ENCODE measurements around the gene SIK3.

The SIK3 gene

DNA sequence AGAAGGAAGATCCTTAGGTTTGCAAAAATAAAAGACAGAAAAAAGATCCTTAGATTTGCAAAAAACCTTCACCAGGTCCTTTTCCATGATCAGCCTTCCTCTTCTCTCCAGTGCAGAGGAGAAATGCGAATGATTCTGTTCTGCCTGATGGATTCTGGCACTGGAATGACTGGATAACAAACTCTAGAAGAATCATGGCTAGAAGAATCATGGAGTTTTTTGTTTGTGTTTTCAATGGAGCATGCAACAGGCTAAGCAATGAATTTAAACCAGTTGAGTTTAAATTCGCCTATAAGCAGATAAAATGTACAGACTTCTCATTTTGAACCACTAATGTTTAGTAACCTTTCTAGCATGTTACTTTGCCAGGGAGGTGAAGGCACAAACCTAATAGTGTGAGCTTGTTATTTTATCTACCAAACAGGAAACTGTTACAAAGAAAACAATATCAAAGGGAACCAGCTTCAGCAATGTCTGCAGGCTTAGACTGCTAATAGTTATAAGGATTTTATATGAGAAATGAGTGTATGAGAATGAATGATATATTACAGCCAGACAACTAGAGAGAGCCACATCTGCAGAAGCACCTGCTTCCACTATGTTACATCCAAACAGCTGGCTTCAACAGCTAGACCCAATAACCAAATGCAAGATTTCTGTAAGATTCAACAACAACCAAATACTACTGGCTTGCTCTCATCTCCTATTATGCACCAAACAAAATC, 196.1 kb downstream of the SIK3 start:
- no peak overlapping the region for H2AFZ ChIP-seq (ENCODE audit: low read depth, low read length)

GRCh38 chr11:116901211-116901610, 197.0 kb downstream of the SIK3 start:
- no peak overlapping the region for H2AFZ ChIP-seq (ENCODE audit: low read depth, low read length)
- no peaks in the 10 kb centered on the region for H3K4me1 ChIP-seq (ENCODE audit: insufficient read depth, low read length)
- no peak overlapping the region for H3K4me3 ChIP-seq (ENCODE audit: low read length)
- peaks cover 4% of the 10 kb centered on the region for H3K9me3 ChIP-seq (ENCODE audit: low read length)
- peaks cover 9% of the 10 kb centered on the region for H3K36me3 ChIP-seq (ENCODE audit: insufficient read depth, low read length)
- H3K27me3 ChIP-seq (ENCODE audit: insufficient read depth, low read length) = no peaks in the 10 kb centered on the region

More for the DNA sequence above, 196.1 kb downstream of the SIK3 start:
- Histone ChIP-seq H3K9me3 (ENCODE audit: low read length) (peaks cover 4% of the 10 kb centered on the region), H3K4me3 (ENCODE audit: low read length) (no peak overlapping the region), H3K4me1 (ENCODE audit: insufficient read depth, low read length) (no peaks in the 10 kb centered on the region), H3K36me3 (ENCODE audit: insufficient read depth, low read length) (peaks cover 2% of the 10 kb centered on the region), H3K27me3 (ENCODE audit: insufficient read depth, low read length) (no peaks in the 10 kb centered on the region)

- H3K4me3 ChIP-seq (ENCODE audit: low read length) = no peak overlapping the region
- peaks cover 36% of the 10 kb centered on the region for H3K36me3 ChIP-seq (ENCODE audit: insufficient read depth, low read length)
- peaks cover 4% of the 10 kb centered on the region for H3K9me3 ChIP-seq (ENCODE audit: low read length)
- no peaks in the 10 kb centered on the region for H3K27me3 ChIP-seq (ENCODE audit: insufficient read depth, low read length)
- H2AFZ ChIP-seq (ENCODE audit: low read depth, low read length) = no peak overlapping the region
- no peaks in the 10 kb centered on the region for H3K4me1 ChIP-seq (ENCODE audit: insufficient read depth, low read length)
Observed at GRCh38 chr11:116896211-116896610, 202.0 kb downstream of the SIK3 start.

DNA sequence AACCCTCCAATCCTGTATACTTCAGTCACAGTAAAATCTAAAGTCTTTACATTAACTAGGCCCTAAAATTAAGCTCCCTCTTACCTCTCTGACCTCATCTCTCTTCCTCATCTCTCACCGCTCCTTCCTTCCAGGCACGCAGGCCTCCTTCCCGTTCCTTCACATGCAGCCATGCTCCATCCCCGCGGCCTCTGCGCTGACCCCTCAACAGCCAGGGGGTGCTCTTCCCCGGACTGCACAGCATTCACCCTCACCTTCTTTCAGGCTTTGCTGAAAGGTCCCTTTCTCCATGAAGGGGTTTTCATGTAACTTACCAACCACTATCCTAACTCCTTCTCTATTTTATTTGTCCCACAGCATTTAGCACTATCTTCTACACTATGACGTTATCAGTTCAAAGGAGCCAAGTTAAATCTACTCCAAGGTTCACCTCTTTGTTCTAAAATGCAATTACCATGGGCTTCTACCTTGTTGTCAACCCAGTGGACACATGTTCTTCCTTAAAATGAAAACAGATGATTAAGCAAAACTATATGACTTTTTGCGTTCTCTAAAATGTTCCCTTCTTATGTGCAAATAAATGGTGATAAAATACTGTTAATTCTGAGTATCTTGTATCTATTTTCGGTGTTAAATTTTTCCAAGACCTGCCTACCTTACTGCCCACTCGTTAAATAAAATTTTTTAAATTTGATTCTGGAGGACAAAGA, 203.0 kb downstream of the SIK3 start:
- H3K36me3 ChIP-seq (ENCODE audit: insufficient read depth, low read length) = peaks cover 36% of the 10 kb centered on the region
- H3K4me3 ChIP-seq (ENCODE audit: low read length) = no peak overlapping the region
- no peaks in the 10 kb centered on the region for H3K4me1 ChIP-seq (ENCODE audit: insufficient read depth, low read length)
- H3K9me3 ChIP-seq (ENCODE audit: low read length) = peaks cover 4% of the 10 kb centered on the region
- H2AFZ ChIP-seq (ENCODE audit: low read depth, low read length) = no peak overlapping the region
- H3K27me3 ChIP-seq (ENCODE audit: insufficient read depth, low read length) = no peaks in the 10 kb centered on the region

- Histone ChIP-seq H3K4me3 (ENCODE audit: low read length) (no peak overlapping the region), H3K36me3 (ENCODE audit: insufficient read depth, low read length) (peaks cover 36% of the 10 kb centered on the region)
Observed at GRCh38 chr11:116893906-116894305, 204.3 kb downstream of the SIK3 start.

GRCh38 chr11:116893437-116893836, 204.8 kb downstream of the SIK3 start:
- Histone ChIP-seq H3K27me3 (ENCODE audit: insufficient read depth, low read length) (no peaks in the 10 kb centered on the region), H3K9me3 (ENCODE audit: low read length) (no peaks in the 10 kb centered on the region), H3K4me1 (ENCODE audit: insufficient read depth, low read length) (no peaks in the 10 kb centered on the region), H3K36me3 (ENCODE audit: insufficient read depth, low read length) (peaks cover 36% of the 10 kb centered on the region), H3K4me3 (ENCODE audit: low read length) (no peak overlapping the region), H2AFZ (ENCODE audit: low read depth, low read length) (no peak overlapping the region)

More at GRCh38 chr11:116893906-116894305, 204.3 kb downstream of the SIK3 start:
- H3K4me1 ChIP-seq (ENCODE audit: insufficient read depth, low read length) = no peaks in the 10 kb centered on the region
- no peaks in the 10 kb centered on the region for H3K9me3 ChIP-seq (ENCODE audit: low read length)
- no peak overlapping the region for H2AFZ ChIP-seq (ENCODE audit: low read depth, low read length)
- H3K27me3 ChIP-seq (ENCODE audit: insufficient read depth, low read length) = no peaks in the 10 kb centered on the region

DNA sequence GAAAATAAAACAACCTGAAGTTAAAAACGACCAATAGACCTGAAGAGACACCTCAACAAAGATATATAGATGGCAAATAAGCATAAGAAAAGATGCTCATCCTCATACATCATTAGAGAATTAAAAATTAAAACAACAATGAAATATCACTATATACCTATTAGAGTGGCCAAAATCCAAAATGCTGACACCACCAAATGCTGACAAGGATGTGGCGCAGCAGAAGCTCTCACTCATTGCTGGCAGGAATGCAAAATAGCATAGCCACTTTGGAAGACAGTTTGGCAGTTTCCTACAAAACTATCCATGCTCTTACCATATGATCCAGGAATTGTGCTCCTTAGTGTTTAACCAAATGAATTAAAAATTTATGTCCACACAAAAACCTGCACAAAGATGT, 205.9 kb downstream of the SIK3 start:
- Histone ChIP-seq H3K4me3 (ENCODE audit: low read length) (no peak overlapping the region), H3K27me3 (ENCODE audit: insufficient read depth, low read length) (no peaks in the 10 kb centered on the region), H2AFZ (ENCODE audit: low read depth, low read length) (no peak overlapping the region), H3K9me3 (ENCODE audit: low read length) (no peaks in the 10 kb centered on the region), H3K36me3 (ENCODE audit: insufficient read depth, low read length) (peaks cover 36% of the 10 kb centered on the region), H3K4me1 (ENCODE audit: insufficient read depth, low read length) (no peaks in the 10 kb centered on the region)

GRCh38 chr11:116891746-116892145, 206.5 kb downstream of the SIK3 start:
- Histone ChIP-seq H3K27me3 (ENCODE audit: insufficient read depth, low read length) (no peaks in the 10 kb centered on the region), H3K36me3 (ENCODE audit: insufficient read depth, low read length) (peaks cover 33% of the 10 kb centered on the region), H3K4me3 (ENCODE audit: low read length) (no peak overlapping the region), H2AFZ (ENCODE audit: low read depth, low read length) (no peak overlapping the region), H3K4me1 (ENCODE audit: insufficient read depth, low read length) (no peaks in the 10 kb centered on the region), H3K9me3 (ENCODE audit: low read length) (no peaks in the 10 kb centered on the region)

- H3K4me3 ChIP-seq (ENCODE audit: low read length) = no peak overlapping the region
- no peaks in the 10 kb centered on the region for H3K27me3 ChIP-seq (ENCODE audit: insufficient read depth, low read length)
- H3K36me3 ChIP-seq (ENCODE audit: insufficient read depth, low read length) = peaks cover 23% of the 10 kb centered on the region
- H2AFZ ChIP-seq (ENCODE audit: low read depth, low read length) = no peak overlapping the region
- H3K9me3 ChIP-seq (ENCODE audit: low read length) = no peaks in the 10 kb centered on the region
- H3K4me1 ChIP-seq (ENCODE audit: insufficient read depth, low read length) = no peaks in the 10 kb centered on the region
Observed at GRCh38 chr11:116890607-116891006, 207.6 kb downstream of the SIK3 start.

DNA sequence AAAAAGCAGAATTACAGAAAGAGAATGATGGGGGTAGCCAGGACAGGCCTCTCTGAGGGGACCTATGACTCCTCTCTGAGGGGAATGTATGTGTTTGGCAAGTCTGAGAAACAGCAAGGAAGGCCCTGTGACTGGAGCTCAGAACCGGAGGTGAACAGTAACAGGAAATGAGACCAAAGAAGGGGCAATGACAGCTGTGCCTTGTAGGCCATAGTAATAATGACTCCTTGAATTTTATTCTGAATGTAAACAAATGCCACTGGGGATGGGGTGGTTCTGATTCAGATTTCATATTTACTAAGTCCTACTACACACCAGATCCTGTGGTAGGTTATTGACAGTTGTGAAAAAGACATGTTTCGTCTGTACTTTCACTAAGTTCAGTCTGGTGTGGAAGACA, 208.0 kb downstream of the SIK3 start:
- no peak overlapping the region for H2AFZ ChIP-seq (ENCODE audit: low read depth, low read length)
- H3K27me3 ChIP-seq (ENCODE audit: insufficient read depth, low read length) = no peaks in the 10 kb centered on the region
- H3K4me1 ChIP-seq (ENCODE audit: insufficient read depth, low read length) = no peaks in the 10 kb centered on the region
- H3K9me3 ChIP-seq (ENCODE audit: low read length) = no peaks in the 10 kb centered on the region
- no peak overlapping the region for H3K4me3 ChIP-seq (ENCODE audit: low read length)
- H3K36me3 ChIP-seq (ENCODE audit: insufficient read depth, low read length) = peaks cover 23% of the 10 kb centered on the region

DNA sequence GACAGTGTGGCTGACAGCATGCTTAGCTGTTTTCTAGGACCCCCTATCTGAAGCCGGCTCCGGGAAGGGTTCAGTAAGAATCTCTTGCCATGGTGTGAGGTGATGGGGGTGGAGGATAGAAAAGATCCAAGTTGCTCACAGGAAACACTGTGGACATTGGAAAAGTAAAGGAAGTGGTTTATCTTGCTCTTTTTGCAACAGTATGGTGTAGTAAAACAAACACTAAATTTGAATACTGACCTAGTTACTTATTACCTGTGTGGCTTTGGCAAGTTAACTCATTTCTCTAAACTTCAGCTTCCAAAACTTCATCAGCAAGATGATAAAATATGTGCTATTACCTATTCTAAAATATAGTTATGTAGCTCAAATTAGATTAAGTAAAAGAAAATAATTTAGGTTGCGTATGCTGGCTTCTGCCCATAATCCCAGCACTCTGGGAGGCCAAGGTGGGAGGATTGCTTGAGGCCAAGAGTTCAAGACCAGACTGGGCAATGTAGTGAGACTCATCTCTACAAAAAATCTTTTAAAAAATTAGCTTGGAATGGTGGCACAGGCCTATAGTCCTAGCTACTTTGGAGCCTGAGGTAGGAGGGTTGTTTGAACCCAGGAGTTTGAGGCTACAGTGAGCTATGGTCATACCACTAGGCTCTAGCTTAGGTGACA, 209.2 kb downstream of the SIK3 start:
- Histone ChIP-seq H3K27me3 (ENCODE audit: insufficient read depth, low read length) (no peaks in the 10 kb centered on the region), H3K4me3 (ENCODE audit: low read length) (no peak overlapping the region), H2AFZ (ENCODE audit: low read depth, low read length) (no peak overlapping the region), H3K4me1 (ENCODE audit: insufficient read depth, low read length) (no peaks in the 10 kb centered on the region), H3K9me3 (ENCODE audit: low read length) (no peaks in the 10 kb centered on the region), H3K36me3 (ENCODE audit: insufficient read depth, low read length) (peaks cover 11% of the 10 kb centered on the region)

GRCh38 chr11:116888024-116888423, 210.2 kb downstream of the SIK3 start:
- no peak overlapping the region for H3K4me3 ChIP-seq (ENCODE audit: low read length)
- H3K9me3 ChIP-seq (ENCODE audit: low read length) = no peaks in the 10 kb centered on the region
- H3K36me3 ChIP-seq (ENCODE audit: insufficient read depth, low read length) = peaks cover 1% of the 10 kb centered on the region
- H3K4me1 ChIP-seq (ENCODE audit: insufficient read depth, low read length) = no peaks in the 10 kb centered on the region
- no peaks in the 10 kb centered on the region for H3K27me3 ChIP-seq (ENCODE audit: insufficient read depth, low read length)
- H2AFZ ChIP-seq (ENCODE audit: low read depth, low read length) = no peak overlapping the region

DNA sequence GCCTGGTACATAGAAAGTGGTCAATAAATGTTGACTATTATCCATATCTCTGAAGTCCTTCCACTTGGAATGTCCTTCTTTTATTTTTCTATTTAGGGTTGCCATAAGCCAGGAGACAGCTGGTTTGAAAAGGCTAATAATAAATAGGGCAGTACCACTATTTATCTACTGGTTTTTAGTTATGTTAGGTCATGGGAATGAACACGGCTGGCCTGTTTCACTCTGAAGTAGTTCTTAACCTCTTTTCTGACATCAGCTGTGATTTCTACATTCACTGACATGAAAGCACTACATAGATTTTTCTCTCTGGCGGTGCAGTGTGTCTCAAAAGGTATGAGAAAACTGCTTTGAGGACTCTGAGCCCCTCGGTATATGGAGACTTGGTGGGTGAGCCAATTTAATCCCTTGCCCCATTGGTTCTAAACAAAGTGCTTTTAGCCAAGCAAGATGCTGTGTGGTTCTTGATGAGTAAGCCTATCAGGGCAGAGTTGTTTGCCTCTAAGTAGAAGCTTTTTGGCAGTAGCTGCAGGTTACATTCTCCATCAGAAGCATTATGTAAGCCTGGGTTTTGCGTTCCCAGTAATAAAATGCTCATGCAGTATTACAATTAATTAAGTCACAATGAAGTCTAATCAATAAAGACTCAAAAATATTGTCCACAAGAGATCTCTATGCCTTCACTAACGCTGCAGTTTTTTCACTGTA, 212.1 kb downstream of the SIK3 start:
- H3K4me3 ChIP-seq (ENCODE audit: low read length) = no peak overlapping the region
- H2AFZ ChIP-seq (ENCODE audit: low read depth, low read length) = no peak overlapping the region
- no peaks in the 10 kb centered on the region for H3K9me3 ChIP-seq (ENCODE audit: low read length)
- H3K27me3 ChIP-seq (ENCODE audit: insufficient read depth, low read length) = no peaks in the 10 kb centered on the region
- no peaks in the 10 kb centered on the region for H3K4me1 ChIP-seq (ENCODE audit: insufficient read depth, low read length)
- no peaks in the 10 kb centered on the region for H3K36me3 ChIP-seq (ENCODE audit: insufficient read depth, low read length)

Data from neuron (in vitro differentiated cells).